ENCODE results near the gene ERCC1.
A peak's percentile ranks its signal among the peaks of the same experiment; 100 is the strongest.

The ERCC1 gene

DNA sequence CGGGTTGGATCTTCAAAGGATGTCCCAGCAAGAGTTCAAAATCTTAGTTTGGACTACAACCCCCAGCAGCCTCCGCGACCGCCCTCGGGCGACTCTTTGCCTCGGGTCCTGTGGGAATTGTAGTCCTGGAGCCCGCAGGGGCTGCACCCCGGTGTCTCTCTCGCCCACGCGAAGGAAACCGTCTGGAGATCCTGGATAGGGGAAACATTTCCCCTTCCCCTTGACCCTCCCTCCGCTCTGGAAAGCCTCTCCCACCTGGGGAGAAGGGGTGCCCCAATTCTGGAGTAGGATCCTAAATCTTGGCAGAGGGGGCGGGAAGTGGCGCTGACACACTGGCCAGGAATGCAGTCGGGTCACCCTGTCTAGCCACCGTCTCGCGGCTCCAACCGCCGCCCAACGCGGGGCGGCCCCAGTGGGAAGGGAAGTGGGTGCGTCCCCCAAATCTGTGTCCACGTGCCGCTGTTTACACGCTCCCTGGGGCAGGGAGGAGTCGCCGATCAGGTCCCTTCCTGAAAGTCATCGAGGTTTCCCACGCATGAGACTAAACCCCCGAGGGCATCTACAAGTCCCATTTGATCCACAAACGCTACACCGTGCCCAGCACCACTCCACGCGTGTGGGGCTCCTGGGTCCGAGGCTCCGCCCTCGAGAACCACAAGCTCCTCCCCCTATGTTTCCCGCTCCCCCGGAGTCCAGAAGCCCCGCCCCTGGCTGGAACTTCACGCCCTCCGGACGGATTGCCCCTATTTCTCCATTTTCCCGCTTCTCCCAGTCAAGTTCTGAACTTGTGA is 18.1 kb downstream of the ERCC1 start:
- no peaks in the 10 kb centered on the region for H3K36me3 ChIP-seq (ENCODE audit: insufficient read depth, low read length)
- peaks cover 27% of the 10 kb centered on the region for H3K79me2 ChIP-seq (ENCODE audit: control insufficient read depth, insufficient read depth, low read length, unreplicated experiment)
- no peaks in the 10 kb centered on the region for H3K27me3 ChIP-seq (ENCODE audit: insufficient read depth, low read length)
- H3K27ac ChIP-seq (ENCODE audit: low read depth, low read length) = peak overlapping the region; percentile 86
- no peak overlapping the region for H2AFZ ChIP-seq (ENCODE audit: low read length, unreplicated experiment)
- H3K4me3 ChIP-seq (ENCODE audit: low read depth, low read length) = peak overlapping the region; percentile 80
- H3K4me1 ChIP-seq (ENCODE audit: control insufficient read depth, insufficient read depth, low read length, unreplicated experiment) = peaks cover 16% of the 10 kb centered on the region

DNA sequence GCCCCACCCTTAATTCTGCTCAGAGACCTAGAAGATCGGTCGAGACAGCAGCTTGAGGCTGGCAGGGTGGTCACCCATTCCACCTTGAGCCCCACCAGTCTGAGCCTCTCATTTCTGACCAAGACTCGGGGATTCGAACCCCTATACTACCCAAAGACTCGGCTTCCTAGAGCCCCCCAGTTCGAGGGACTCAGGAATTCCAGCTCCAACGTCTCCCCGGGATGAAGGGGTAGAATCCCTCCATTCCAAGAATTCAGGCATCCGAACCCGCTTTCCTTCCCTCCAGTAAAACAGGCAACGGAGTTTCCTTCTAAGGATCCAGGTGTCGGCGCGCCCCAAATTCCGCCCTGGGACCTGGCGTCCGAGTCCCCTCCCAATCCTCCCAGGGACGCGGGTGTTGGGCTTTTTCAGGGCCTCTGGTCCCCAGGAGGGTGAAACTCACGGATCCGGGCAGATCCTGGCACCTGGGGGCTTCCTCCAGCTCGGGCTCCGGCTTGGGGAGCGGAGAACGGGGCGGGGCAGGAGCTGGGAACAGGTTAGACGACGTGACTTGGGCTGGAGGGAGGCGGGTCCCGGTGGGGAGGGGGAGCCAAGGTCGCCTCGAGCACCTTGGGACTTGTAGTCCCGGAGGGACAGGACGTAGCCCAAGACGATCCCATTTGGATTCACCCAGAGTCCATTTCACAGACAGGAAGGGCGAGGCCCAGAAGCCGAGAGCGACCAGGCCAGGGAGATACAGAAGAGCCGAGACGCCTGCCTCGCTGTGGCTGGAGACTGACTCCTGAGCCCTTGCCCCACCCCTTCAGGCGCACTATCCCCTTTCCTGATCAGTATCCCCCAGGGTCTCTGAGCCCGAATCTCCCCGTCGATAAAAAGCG is 18.9 kb downstream of the ERCC1 start, which contains the start of gene PPP1R13L:
Gene PPP1R13L, minus strand, starts transcription at position 513 of the 878 bp plus-strand sequence. CDS start 6,751 bp downstream, outside the sequence.
- no peak within 1 kb of the TSS for H2AFZ ChIP-seq (ENCODE audit: low read length, unreplicated experiment)

DNA sequence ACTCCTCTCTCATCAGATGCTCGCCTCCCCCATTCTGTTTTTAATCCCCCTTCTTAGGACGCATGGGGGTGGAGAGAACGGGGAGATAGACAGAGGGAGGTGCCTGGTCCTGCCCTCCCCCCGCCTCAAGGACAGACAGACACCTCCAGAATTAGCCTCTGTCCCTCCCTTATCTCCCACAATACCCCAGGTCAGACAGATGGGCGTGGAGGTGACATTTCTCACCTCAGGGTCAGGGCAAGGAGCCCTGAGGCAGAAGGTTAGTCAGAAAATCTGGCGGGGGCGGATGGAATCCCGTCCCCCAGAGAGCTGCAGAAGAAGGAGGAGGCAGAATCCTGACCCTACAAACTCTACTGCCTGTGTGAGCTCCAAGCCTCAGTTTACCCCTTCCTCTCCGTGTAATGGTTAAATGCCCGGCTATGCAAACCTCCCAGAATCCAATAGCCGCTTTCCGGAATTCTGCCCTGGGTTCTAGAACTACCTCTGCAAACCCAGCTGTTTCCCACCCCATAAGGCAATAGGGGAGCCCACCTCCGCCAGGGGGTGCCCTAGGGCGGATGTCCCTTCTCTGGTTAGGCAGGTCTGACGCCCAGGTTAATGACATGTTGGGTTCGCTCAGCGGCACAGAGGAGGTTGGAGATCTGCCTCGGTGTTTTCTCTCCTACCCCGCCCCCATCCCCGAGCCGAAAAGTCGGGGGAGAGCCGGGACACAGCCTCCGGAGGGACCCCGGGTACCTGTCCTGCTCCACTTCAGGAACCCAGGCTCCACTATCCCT is 19.7 kb downstream of the ERCC1 start:
- Histone ChIP-seq H3K79me2 (ENCODE audit: control insufficient read depth, insufficient read depth, low read length, unreplicated experiment) (peaks cover 27% of the 10 kb centered on the region), H3K27ac (ENCODE audit: low read depth, low read length) (peak overlapping the region; percentile 5; the same call in 1 of the 2 replicates), H3K36me3 (ENCODE audit: insufficient read depth, low read length) (no peaks in the 10 kb centered on the region), H3K4me3 (ENCODE audit: low read depth, low read length) (peak overlapping the region; percentile 80), H3K4me1 (ENCODE audit: control insufficient read depth, insufficient read depth, low read length, unreplicated experiment) (peaks cover 16% of the 10 kb centered on the region), H2AFZ (ENCODE audit: low read length, unreplicated experiment) (no peak overlapping the region), H3K27me3 (ENCODE audit: insufficient read depth, low read length) (no peaks in the 10 kb centered on the region)

More for the DNA sequence above, 18.9 kb downstream of the ERCC1 start, which contains the start of gene PPP1R13L:
- no peaks in the 10 kb centered on the region for H3K27me3 ChIP-seq (ENCODE audit: insufficient read depth, low read length)
- peak within 1 kb of the TSS; percentile 86 for H3K27ac ChIP-seq (ENCODE audit: low read depth, low read length)
- peaks cover 27% of the 10 kb centered on the region for H3K79me2 ChIP-seq (ENCODE audit: control insufficient read depth, insufficient read depth, low read length, unreplicated experiment)
- no peaks in the 10 kb centered on the region for H3K36me3 ChIP-seq (ENCODE audit: insufficient read depth, low read length)
- H3K4me3 ChIP-seq (ENCODE audit: low read depth, low read length) = peak within 1 kb of the TSS; percentile 80
- H3K4me1 ChIP-seq (ENCODE audit: control insufficient read depth, insufficient read depth, low read length, unreplicated experiment) = peaks cover 16% of the 10 kb centered on the region

DNA sequence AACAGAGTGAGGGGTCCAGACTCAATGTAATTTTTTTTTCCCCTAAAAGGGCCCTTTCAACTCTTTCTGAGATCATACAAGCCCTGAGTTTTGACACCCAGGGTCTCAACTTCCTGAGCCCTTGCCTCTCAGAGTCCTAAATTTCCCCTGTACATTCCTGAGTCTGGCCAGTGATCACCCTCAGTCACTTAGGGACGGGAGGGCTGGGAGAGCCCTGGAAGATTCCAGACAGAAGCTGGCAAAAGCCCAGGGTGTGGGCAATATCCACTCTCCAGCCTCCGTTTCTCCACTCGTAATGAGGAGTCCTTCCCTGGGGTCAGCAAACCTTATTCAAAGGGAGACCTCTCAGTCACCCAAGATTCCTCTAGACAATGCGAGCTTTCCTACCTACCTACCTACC is 20.4 kb downstream of the ERCC1 start:
- H3K4me1 ChIP-seq (ENCODE audit: control insufficient read depth, insufficient read depth, low read length, unreplicated experiment) = peaks cover 19% of the 10 kb centered on the region
- no peaks in the 10 kb centered on the region for H3K27me3 ChIP-seq (ENCODE audit: insufficient read depth, low read length)
- peaks cover 27% of the 10 kb centered on the region for H3K79me2 ChIP-seq (ENCODE audit: control insufficient read depth, insufficient read depth, low read length, unreplicated experiment)
- H3K36me3 ChIP-seq (ENCODE audit: insufficient read depth, low read length) = no peaks in the 10 kb centered on the region
- peak overlapping the region; percentile 14 for H3K27ac ChIP-seq (ENCODE audit: low read depth, low read length)
- peak overlapping the region; percentile 80 for H3K4me3 ChIP-seq (ENCODE audit: low read depth, low read length)
- H2AFZ ChIP-seq (ENCODE audit: low read length, unreplicated experiment) = no peak overlapping the region

DNA sequence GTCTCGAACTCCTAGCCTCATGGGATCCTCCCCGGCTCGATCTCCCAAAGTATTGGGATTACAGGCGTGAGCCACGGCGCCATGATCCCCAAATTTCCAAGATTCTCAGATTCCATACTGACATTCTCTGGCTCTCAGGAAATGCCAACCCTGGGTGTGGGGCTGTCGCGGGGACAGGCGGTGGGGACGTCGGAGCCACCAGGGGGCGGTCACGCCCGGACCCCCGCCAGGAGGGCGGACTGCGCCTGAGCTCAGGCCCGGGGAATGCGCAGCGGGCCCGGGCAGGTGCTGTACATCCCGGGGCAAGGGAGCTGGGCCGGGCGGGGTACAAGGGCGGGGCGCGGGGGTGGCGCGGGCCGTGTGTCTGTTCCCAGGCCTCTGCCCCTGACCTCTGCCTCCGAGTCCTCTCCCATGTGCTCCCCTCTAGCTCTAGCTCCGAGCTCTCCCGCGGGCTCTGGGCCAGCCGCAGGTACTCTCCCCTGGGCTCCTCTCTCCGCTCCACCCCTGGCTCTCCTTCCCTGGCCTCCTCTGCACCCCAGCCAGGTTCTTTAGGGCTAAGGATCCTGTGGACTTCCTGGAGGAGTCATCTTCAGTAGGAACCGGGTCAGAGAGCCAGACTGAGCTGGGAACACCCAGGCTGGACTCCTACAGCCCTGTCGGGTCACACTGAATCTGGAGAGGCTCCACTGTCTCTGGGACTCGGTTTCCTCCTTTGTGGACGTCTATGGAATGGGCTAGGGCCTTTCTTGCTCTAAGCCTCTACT is 21.2 kb downstream of the ERCC1 start:
- Histone ChIP-seq H3K36me3 (ENCODE audit: insufficient read depth, low read length) (no peaks in the 10 kb centered on the region), H2AFZ (ENCODE audit: low read length, unreplicated experiment) (no peak overlapping the region), H3K27ac (ENCODE audit: low read depth, low read length) (peak overlapping the region; percentile 14; the same call in 1 of the 2 replicates), H3K79me2 (ENCODE audit: control insufficient read depth, insufficient read depth, low read length, unreplicated experiment) (peaks cover 25% of the 10 kb centered on the region), H3K27me3 (ENCODE audit: insufficient read depth, low read length) (no peaks in the 10 kb centered on the region), H3K4me3 (ENCODE audit: low read depth, low read length) (peak overlapping the region; percentile 80), H3K4me1 (ENCODE audit: control insufficient read depth, insufficient read depth, low read length, unreplicated experiment) (peaks cover 19% of the 10 kb centered on the region)

DNA sequence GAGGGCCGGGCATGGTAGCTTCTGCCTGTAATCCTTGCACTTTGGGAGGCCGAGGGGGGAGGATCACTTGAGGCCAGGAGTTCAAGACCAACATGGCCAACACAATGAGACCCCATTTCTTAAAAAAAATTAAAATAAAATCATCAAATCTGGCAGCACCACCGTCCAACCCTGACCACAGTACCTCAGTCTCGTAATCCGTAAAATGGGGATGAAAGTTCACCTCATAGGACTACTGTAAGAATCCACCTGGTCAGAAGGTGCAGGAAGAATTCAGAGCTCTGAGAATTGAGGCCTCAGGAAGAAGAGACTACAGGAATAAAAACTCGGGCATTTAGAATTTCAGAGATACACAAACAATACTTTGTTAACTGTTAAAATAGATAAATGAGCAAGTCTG is 21.9 kb downstream of the ERCC1 start:
- H3K79me2 ChIP-seq (ENCODE audit: control insufficient read depth, insufficient read depth, low read length, unreplicated experiment) = peaks cover 21% of the 10 kb centered on the region
- no peak overlapping the region for H3K4me3 ChIP-seq (ENCODE audit: low read depth, low read length)
- no peaks in the 10 kb centered on the region for H3K36me3 ChIP-seq (ENCODE audit: insufficient read depth, low read length)
- H2AFZ ChIP-seq (ENCODE audit: low read length, unreplicated experiment) = no peak overlapping the region
- H3K4me1 ChIP-seq (ENCODE audit: control insufficient read depth, insufficient read depth, low read length, unreplicated experiment) = peaks cover 19% of the 10 kb centered on the region
- H3K27ac ChIP-seq (ENCODE audit: low read depth, low read length) = no peak overlapping the region
- no peaks in the 10 kb centered on the region for H3K27me3 ChIP-seq (ENCODE audit: insufficient read depth, low read length)

DNA sequence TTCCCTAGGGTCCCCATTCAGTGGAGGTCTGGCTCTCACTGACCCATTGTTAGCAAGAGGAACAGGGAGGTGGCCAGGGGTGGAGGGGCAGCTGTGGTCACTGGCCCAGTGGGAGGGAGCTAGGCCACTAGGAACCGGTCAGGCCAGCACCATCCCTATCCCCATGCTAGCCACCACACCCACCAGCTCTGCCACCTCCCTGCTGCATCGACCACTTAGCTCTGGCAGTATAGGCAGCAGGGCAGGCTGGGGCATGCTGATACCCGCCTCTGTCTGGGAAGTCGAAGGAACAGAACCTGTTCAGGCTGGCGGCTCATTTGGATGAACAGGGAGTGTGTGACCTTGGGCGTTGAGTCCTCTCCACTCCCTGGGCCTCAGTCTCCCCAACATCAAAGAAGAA is 23.5 kb downstream of the ERCC1 start:
- Histone ChIP-seq H3K27me3 (ENCODE audit: insufficient read depth, low read length) (no peaks in the 10 kb centered on the region), H3K4me3 (ENCODE audit: low read depth, low read length) (no peak overlapping the region), H3K79me2 (ENCODE audit: control insufficient read depth, insufficient read depth, low read length, unreplicated experiment) (peaks cover 21% of the 10 kb centered on the region), H3K4me1 (ENCODE audit: control insufficient read depth, insufficient read depth, low read length, unreplicated experiment) (peaks cover 19% of the 10 kb centered on the region), H3K27ac (ENCODE audit: low read depth, low read length) (no peak overlapping the region), H3K36me3 (ENCODE audit: insufficient read depth, low read length) (no peaks in the 10 kb centered on the region), H2AFZ (ENCODE audit: low read length, unreplicated experiment) (no peak overlapping the region)

DNA sequence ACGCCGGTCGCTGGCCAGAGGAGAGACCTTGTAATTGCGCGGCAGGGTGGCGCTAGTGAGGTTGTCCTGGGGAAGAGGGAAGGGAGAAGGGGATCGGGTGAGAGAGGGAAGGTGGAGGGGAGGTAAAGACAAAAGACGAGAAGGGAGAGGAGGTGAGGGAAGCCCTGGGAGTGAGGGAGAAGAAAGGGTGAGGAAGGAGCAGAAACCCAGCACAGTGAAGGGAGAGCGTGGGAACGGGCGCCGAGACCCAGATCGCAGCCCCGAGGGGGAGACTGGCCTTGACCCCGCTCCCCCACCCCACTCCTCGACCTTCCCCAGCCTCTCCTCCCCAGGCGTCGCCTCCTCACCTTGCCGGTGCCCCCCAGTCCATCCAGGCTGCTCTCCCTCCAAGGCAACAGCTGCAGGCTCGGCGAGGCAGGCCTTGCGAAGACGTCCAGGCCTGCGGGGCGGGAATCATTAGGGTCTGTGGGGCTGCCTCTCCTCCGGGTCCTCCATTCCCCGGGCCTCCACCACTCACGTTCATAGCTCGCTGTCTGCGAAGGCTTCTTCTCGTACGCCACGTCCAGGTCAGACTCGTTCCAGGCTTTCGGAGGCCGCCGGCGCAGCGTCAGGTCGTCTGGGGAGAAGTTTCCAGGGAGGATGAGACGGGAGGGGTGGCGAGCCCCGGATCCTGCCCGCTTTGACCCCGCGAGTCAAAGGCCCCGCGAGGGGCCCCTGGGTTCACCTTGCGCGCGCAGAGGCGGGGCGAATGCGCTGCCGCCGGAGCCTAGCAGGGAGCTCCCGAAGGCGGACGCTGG is 27.7 kb downstream of the ERCC1 start:
- H3K4me1 ChIP-seq (ENCODE audit: control insufficient read depth, insufficient read depth, low read length, unreplicated experiment) = peaks cover 3% of the 10 kb centered on the region
- H2AFZ ChIP-seq (ENCODE audit: low read length, unreplicated experiment) = no peak overlapping the region
- no peak overlapping the region for H3K27ac ChIP-seq (ENCODE audit: low read depth, low read length)
- 0 out of 2 replicates have a peak, but pooled peaks cover 3% of the 10 kb centered on the region for H3K36me3 ChIP-seq (ENCODE audit: insufficient read depth, low read length)
- no peaks in the 10 kb centered on the region for H3K79me2 ChIP-seq (ENCODE audit: control insufficient read depth, insufficient read depth, low read length, unreplicated experiment)
- H3K4me3 ChIP-seq (ENCODE audit: low read depth, low read length) = no peak overlapping the region
- H3K27me3 ChIP-seq (ENCODE audit: insufficient read depth, low read length) = no peaks in the 10 kb centered on the region

DNA sequence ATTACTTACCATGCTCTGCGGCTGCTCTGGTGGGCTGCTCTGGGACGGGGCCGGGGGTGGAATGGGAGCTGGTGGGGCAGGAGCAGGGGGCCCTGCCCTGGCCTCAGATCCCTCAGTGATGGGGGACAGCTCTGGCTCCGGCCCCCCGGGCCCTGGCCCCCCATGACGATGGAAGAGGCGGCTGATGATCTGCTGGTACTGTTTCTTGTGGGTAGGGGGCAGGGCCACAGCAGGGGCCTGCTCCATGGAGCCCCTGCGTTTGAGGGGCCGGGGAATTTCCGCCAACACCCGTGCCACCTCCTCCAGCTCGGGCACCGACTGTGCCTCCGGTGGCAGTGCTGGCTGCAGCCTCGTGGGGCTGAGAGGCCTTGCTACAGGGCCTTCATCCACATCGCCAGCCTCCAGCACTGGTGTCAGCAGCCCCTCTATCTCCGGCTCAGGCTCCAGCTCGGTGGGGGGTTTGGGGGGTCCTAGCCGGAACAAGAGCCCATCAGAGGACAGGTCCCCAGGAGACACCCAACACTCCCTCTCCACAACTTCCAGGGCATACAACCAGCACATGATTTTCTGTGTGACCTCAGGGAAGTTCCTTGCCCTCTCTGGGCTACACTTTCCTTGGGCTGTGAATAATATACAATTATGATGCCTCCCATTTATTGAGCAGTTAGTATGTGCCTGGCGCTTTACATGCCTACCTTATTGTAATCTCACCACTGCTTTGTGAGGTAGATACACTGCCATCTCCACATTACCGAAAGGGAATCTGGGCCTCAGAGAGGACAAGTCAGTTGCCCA is 31.6 kb downstream of the ERCC1 start:
- Histone ChIP-seq H3K4me3 (ENCODE audit: low read depth, low read length) (no peak overlapping the region), H2AFZ (ENCODE audit: low read length, unreplicated experiment) (no peak overlapping the region), H3K27ac (ENCODE audit: low read depth, low read length) (no peak overlapping the region)

More for the DNA sequence above, 31.6 kb downstream of the ERCC1 start:
- Histone ChIP-seq H3K79me2 (ENCODE audit: control insufficient read depth, insufficient read depth, low read length, unreplicated experiment) (no peaks in the 10 kb centered on the region), H3K36me3 (ENCODE audit: insufficient read depth, low read length) (0 out of 2 replicates have a peak, but pooled peaks cover 3% of the 10 kb centered on the region), H3K4me1 (ENCODE audit: control insufficient read depth, insufficient read depth, low read length, unreplicated experiment) (no peaks in the 10 kb centered on the region), H3K27me3 (ENCODE audit: insufficient read depth, low read length) (no peaks in the 10 kb centered on the region)
